IPS DF 6.9 (cell line): ENCODE measurements around the gene WDR27.

Source experiments
- DNase-seq: peaks from one replicate; pipeline ENCODE4 v3.0.0-alpha.2; 2013; ENCODE audit warnings: low read depth, low spot score
- H3K27ac ChIP-seq: one replicate; pipeline ENCODE4 v1.5.1; 2013; ENCODE audit warnings: low read length, control low read depth
- H3K27me3 ChIP-seq: 2 replicates; pipeline ENCODE4 v1.6.1; 2013; ENCODE audit warnings: mild to moderate bottlenecking, low read length; ENCODE audit not compliant: control insufficient read depth, insufficient read depth
- H3K36me3 ChIP-seq: 2 replicates; pipeline ENCODE4 v1.6.1; 2013; ENCODE audit warnings: low read length; ENCODE audit not compliant: control insufficient read depth, insufficient read depth
- H3K4me1 ChIP-seq: 2 replicates; pipeline ENCODE4 v1.6.1; 2013; ENCODE audit warnings: low read length; ENCODE audit not compliant: control insufficient read depth, insufficient read depth
- H3K4me3 ChIP-seq: 2 replicates; pipeline ENCODE4 v1.5.1; 2013; ENCODE audit warnings: mild to moderate bottlenecking, low read length
- H3K9me3 ChIP-seq: 2 replicates; pipeline ENCODE4 v1.6.1; 2013; ENCODE audit warnings: low read length, inconsistent platforms; ENCODE audit not compliant: control insufficient read depth, insufficient read depth
- whole genome bisulfite sequencing: extraction: QIAGEN DNeasy Blood & Tissue Kit; methylation state at CpG from one replicate; pipeline ENCODE4 v1.1.7; 2013; ENCODE audit warnings: mixed read lengths, missing lambda C conversion rate; ENCODE audit not compliant: insufficient read length, insufficient coverage; 5-methylcytosine and 5-hydroxymethylcytosine counted together

The WDR27 gene

DNA sequence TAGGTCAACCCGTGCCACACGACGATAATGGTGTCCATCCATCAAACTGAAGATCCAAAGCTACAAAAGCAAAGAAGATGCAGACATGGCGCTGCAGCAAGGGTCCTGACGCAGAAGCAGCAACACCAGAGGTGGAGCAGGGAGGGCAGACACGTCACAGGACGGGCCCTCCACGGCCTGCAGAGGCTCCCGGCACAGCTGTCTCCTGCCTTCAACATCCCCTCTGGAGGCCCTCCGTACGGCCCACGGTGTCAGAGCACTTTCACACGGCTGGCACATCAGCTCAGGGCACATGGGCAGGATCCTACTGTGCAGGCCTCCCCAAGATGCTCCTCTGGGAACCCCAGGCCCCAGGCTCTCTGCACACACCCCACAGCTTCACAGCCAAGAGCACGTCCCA, 37.6 kb downstream of the WDR27 start:
- peaks cover 33% of the 10 kb centered on the region for H3K36me3 ChIP-seq
- WGBS, result no CpG with 5 or more reads among the region's 14 CpGs
- no peak for DNase-seq

DNA sequence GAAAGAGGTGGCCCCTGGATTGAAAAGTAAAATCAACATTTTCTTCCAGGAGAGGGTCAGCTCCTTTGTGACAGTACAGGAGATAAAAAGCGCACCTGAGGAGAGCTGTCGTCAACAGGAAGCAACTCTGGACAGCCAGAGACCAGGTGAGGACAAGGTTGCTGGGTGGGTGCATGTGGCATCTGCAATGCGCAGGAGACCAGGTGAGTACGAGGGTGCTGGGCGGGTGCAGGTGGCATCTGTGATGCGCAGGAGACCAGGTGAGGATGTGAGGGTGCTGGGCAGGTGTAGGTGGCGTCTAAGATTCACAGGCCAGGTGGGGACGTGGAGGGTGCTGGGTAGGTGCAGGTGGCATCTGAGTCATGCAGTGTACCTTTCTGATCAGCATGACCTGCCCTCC, 38.4 kb downstream of the WDR27 start:
- no CpG with 5 or more reads among the region's 8 CpGs for WGBS

More for the DNA sequence above, 37.6 kb downstream of the WDR27 start:
- H3K27me3 ChIP-seq, result no peaks in the 10 kb centered on the region
- H3K4me3 ChIP-seq, result no peak overlapping the region
- no peaks in the 10 kb centered on the region for H3K4me1 ChIP-seq
- H3K27ac ChIP-seq, result no peak overlapping the region
- H3K9me3 ChIP-seq, result no peaks in the 10 kb centered on the region

DNA sequence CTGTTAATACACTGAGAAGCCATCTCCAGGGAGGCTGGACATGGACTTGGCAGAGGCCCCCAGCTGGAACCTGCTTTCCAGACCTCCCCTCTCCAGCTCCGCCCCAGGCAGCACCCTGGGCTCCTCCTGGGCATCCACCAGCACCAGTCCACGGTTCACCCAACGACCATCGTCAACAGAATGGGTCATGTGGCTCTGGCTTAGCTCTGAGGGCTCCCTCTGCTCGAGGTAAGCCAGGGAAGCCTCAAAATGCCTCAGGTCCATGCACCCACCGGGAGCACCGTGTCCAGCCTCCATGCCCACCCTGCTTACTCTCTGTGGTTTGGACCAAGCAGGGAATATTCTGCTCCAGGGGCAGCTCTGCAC, 40.5 kb downstream of the WDR27 start:
- Histone ChIP-seq H3K36me3 (peaks cover 41% of the 10 kb centered on the region), H3K4me1 (no peaks in the 10 kb centered on the region), H3K27ac (no peak overlapping the region), H3K27me3 (no peaks in the 10 kb centered on the region), H3K4me3 (no peak overlapping the region), H3K9me3 (no peaks in the 10 kb centered on the region)
- WGBS, result no CpG with 5 or more reads among the region's 7 CpGs
- DNase-seq, result no peak

More for the DNA sequence above, 38.4 kb downstream of the WDR27 start:
- H3K36me3 ChIP-seq, result peaks cover 32% of the 10 kb centered on the region
- no peaks in the 10 kb centered on the region for H3K4me1 ChIP-seq
- no peak overlapping the region for H3K27ac ChIP-seq
- no peaks in the 10 kb centered on the region for H3K27me3 ChIP-seq
- H3K9me3 ChIP-seq, result no peaks in the 10 kb centered on the region
- H3K4me3 ChIP-seq, result no peak overlapping the region
- no peak for DNase-seq

DNA sequence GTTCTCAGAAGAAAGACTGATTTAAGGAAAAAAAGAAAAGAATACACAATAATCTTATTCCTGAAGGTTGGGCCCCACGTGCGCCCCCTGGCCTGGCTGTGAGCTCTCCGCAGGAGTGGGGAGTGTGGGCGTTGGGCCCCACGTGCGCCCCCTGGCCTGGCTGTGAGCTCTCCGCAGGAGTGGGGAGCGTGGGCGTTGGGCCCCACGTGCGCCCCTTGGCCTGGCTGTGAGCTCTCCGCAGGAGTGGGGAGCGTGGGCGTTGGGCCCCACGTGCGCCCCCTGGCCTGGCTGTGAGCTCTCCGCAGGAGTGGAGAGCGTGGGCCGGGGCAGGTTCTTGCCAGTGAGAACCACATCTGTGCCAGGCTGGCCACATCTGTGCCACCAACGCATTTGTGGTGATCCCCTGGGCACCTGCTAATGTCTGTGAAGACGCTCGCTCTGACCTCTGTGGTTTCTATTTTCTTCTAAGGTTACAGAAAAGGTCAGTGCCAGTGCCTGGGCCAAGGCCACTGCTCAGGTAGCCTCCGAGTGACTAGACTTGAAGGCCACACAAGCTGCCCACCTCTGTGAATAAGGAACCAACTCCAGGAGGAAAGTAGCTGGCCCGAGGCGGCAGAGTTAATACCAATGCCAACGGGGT, 41.0 kb downstream of the WDR27 start:
- Histone ChIP-seq H3K4me3 (no peak overlapping the region), H3K27me3 (no peaks in the 10 kb centered on the region), H3K4me1 (no peaks in the 10 kb centered on the region), H3K36me3 (peaks cover 40% of the 10 kb centered on the region), H3K27ac (no peak overlapping the region), H3K9me3 (no peaks in the 10 kb centered on the region)
- no CpG with 5 or more reads among the region's 26 CpGs for whole genome bisulfite sequencing
- DNase-seq, result no peak

DNA sequence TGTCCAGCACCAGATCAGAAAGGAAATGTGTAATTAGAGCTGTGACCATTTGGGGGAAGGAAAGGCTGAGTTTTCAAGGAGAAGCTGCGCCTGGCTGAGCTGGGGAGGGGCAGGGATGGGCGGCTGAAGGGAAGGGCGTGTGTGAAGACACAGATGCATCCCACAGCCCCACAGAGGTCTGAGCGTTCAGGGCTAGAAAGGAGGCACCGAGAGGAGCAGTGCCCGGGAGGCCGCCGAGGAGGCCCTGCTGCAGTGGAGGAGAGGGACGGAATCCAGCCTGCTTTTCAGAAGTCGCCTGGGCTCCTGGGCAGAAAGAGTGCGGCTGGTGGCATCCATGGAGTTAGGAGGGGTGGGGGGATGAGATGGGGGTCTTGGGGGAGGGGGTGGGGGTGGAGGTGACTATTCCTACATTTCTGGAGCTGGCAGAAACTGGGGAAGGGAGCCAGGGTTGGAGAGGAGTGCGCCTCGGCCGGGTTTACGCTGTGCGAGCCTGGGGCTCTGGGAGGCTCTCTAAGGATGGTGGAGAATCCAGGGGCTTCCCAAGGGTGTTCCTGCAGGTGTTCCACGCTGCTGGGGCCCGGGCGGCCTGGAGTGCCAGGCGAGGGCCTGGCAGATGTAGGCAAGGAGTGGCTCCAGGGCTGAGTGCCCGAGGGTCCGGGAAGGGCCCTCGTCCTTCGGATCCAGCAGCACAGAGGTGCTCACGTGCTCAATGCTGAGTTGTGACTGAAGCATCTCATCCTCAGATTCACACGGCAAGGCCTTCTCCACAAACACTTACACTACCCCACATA, 41.8 kb downstream of the WDR27 start:
- Histone ChIP-seq H3K27me3 (no peaks in the 10 kb centered on the region), H3K36me3 (peaks cover 37% of the 10 kb centered on the region), H3K9me3 (no peaks in the 10 kb centered on the region), H3K4me3 (no peak overlapping the region), H3K27ac (no peak overlapping the region), H3K4me1 (no peaks in the 10 kb centered on the region)
- no peak for DNase-seq
- no CpG with 5 or more reads among the region's 26 CpGs for WGBS

DNA sequence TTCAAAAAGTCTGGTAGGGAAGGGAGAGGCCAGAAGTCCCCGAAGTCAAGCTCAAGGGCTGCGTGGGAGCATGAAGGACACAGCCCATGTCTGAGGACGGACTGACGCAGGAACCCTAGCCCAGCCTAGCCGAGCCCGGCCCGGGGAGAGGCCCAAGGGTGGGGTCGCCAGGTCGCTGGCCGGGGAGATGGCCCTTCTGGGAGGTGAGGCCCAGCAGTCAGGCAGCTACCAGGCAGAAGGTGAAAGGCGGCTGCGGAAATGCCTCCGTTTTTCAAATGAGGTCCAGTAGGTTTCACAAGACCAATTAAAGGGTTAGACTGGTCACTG, 44.6 kb downstream of the WDR27 start:
- no peak for DNase-seq
- Histone ChIP-seq H3K9me3 (no peaks in the 10 kb centered on the region), H3K4me3 (no peak overlapping the region), H3K36me3 (peaks cover 30% of the 10 kb centered on the region), H3K27ac (no peak overlapping the region), H3K4me1 (no peaks in the 10 kb centered on the region), H3K27me3 (no peaks in the 10 kb centered on the region)
- WGBS, result no CpG with 5 or more reads among the region's 13 CpGs

DNA sequence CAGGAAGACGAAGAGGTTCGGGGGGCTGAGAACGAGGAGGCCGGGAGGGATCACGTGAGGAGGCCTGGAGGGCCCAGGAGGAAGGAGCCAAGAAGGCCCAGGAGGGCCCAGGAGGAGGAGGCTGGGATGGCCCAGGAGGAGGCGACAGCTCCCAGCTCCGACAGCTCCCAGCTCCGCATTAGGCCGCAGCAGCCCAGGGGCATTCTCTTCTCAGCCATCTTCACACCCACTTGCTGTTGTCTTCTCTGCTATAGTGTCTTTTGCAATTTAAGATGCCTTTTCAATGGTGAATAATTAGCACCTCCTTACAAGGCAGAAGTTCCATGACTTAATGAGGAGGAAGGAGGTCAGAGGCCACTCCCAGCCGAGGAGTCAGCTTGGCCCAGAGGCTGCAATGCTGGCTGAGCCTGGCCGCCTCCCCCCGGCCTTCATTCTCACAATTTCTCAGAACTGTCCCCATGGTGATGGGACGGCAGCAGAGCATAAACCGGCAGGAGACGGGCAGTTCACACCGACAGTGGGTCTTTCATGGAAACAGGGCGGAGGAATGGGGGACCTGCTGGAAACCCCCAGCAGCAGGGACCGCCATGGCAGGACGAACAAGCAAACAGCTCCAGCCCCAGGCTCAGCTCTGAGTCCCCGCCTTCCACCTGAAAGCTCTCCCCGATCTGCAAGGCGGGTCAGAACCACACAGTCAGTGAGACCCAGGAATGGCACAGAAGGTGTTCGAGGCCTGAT, 45.1 kb downstream of the WDR27 start:
- H3K27me3 ChIP-seq, result no peaks in the 10 kb centered on the region
- no CpG with 5 or more reads among the region's 23 CpGs for WGBS
- no peak overlapping the region for H3K27ac ChIP-seq
- no peaks in the 10 kb centered on the region for H3K4me1 ChIP-seq
- no peak overlapping the region for H3K4me3 ChIP-seq
- peaks cover 30% of the 10 kb centered on the region for H3K36me3 ChIP-seq
- no peak for DNase-seq
- no peaks in the 10 kb centered on the region for H3K9me3 ChIP-seq

DNA sequence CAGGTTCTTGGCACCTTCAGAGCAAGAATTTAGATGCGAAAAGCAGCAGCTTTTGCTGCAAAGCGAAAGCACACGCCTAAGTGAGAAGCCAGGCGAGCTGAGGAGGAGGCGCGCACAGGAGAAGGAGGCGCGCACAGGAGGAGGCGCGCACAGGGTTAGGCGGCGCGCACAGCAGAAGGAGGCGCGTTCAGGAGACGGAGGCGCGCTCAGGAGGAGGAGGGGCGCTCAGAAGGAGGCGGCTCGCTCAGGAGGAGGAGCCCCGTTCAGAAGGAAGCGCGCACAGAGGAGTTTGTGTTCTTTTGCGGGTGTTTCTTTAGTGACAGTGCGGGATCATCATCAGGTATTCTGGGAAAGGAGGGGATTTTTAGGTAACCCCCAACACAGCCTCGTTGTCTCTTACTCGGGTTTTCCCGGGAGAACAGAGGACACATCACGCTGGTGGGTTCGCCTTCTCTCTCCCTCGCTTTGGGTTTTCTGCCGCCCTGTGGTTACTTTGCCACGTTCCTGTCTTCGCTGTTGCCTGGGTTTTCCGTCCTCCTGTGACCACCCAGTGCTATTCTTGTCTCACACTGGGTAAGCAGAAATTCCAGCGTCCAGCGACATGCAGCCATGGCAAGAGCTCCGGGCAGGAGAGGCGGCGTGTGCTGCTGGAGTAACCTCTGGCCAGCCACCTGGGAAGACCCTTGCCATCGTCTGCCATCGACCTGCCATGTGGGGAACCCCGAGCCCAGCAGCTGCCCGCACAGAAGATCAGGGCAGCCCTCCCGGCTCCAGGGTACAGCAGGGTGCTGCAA, 47.0 kb downstream of the WDR27 start:
- WGBS, result no CpG with 5 or more reads among the region's 46 CpGs
- Histone ChIP-seq H3K27ac (no peak overlapping the region), H3K9me3 (no peaks in the 10 kb centered on the region), H3K36me3 (peaks cover 23% of the 10 kb centered on the region), H3K27me3 (no peaks in the 10 kb centered on the region), H3K4me1 (no peaks in the 10 kb centered on the region), H3K4me3 (peak overlapping the region; percentile 28; the same call in 1 of the 2 replicates)
- peak; percentile 22 for DNase-seq

DNA sequence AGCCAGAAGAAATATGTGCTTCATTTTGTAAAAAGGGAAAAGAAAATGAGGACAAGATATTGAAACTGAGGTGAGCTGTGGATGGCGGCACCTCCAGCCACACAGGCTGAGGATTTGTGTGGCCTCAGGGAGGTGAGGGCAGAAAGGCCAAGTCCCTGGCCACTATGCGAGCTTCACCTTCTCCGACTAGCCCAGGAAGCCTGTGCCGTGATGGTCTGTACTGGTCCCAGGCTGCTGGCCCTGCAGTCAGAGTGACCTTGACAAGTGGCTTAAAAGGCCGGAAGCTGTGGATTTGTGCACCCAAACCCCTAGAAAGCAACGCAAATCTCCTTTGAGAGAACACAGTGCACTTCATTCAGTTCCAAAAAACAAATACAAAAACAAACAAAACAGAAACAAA, 48.1 kb downstream of the WDR27 start:
- no peak for DNase-seq
- H3K4me1 ChIP-seq, result no peaks in the 10 kb centered on the region
- WGBS, result no CpG with 5 or more reads among the region's 6 CpGs

DNA sequence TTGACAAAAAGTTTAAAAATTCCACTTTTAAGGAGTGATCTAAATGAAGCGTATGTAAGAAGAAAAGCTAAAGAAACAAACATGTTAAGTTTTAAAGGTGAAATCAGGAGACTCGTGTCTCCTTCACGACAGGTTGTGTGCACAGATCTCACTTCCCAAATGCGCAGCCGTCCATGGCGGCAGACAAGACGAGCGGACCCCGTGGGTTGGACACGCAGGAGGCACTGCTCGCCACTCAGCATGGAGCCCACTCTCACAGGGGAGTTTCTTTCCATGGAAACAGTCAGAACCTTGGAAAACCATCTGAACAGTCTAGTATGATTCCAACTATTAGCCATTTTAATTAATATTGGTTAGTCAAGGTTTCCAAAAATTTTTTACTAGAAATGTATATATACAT, 48.9 kb downstream of the WDR27 start:
- no peaks in the 10 kb centered on the region for H3K9me3 ChIP-seq
- H3K4me3 ChIP-seq, result no peak overlapping the region
- H3K4me1 ChIP-seq, result no peaks in the 10 kb centered on the region
- H3K27ac ChIP-seq, result no peak overlapping the region
- H3K27me3 ChIP-seq, result no peaks in the 10 kb centered on the region
- no CpG with 5 or more reads among the region's 11 CpGs for WGBS
- H3K36me3 ChIP-seq, result peaks cover 13% of the 10 kb centered on the region
- DNase-seq, result no peak

More for the DNA sequence above, 48.1 kb downstream of the WDR27 start:
- no peak overlapping the region for H3K27ac ChIP-seq
- peaks cover 17% of the 10 kb centered on the region for H3K36me3 ChIP-seq
- no peak overlapping the region for H3K4me3 ChIP-seq
- no peaks in the 10 kb centered on the region for H3K27me3 ChIP-seq
- no peaks in the 10 kb centered on the region for H3K9me3 ChIP-seq
